Chondrocyte (in vitro differentiated cells): ENCODE measurements around the gene AFF3. TPM values are rescaled to one million over a fixed set of nuclear protein-coding genes. Genes with fewer than 3 reads are reported as not detected.
A peak's percentile ranks its signal among the peaks of the same experiment; 100 is the strongest.

Source experiments
- DNase-seq: peaks from one replicate; pipeline ENCODE4 v3.0.0; 2021; ENCODE audit warnings: mixed read lengths, low spot score
- H3K27ac Mint-ChIP-seq: one replicate; pipeline ENCODE4 v1.8.0; 2021; ENCODE audit warnings: mild to moderate bottlenecking, moderate library complexity, mixed read lengths; ENCODE audit not compliant: unreplicated experiment
- H3K27me3 Mint-ChIP-seq: 2 replicates; pipeline ENCODE4 v1.8.0; 2021; ENCODE audit warnings: low read depth, mixed read lengths
- H3K36me3 Mint-ChIP-seq: 2 replicates; pipeline ENCODE4 v1.8.0; 2021; ENCODE audit warnings: low read depth, mixed read lengths
- H3K4me1 Mint-ChIP-seq: 2 replicates; pipeline ENCODE4 v1.8.0; 2021; ENCODE audit warnings: low read depth, mild to moderate bottlenecking, mixed read lengths
- H3K4me3 Mint-ChIP-seq: one replicate; pipeline ENCODE4 v1.8.0; 2021; ENCODE audit warnings: mild to moderate bottlenecking, moderate library complexity, mixed read lengths; ENCODE audit not compliant: unreplicated experiment
- H3K9me3 Mint-ChIP-seq: 2 replicates; pipeline ENCODE4 v1.8.0; 2021; ENCODE audit warnings: low read depth, mixed read lengths
- CTCF ChIP-seq: fragments of 200-600 bp; sonication (generic); IDR thresholded peaks from 2 replicates; pipeline ENCODE4 v1.5.0; 2021; ENCODE audit warnings: antibody characterized with exemption, mild to moderate bottlenecking, moderate library complexity
- total RNA-seq: library from RNA; stranded (reverse); gene quantifications from 3 replicates; pipeline ENCODE4 v1.2.1, GENCODE V29; 2021

The AFF3 gene
- total RNA-seq, 1 donor from 2014 or later = 127 TPM

- no peaks in the 10 kb centered on the region for H3K9me3 Mint-ChIP-seq
- peaks cover 59% of the 10 kb centered on the region for H3K4me1 Mint-ChIP-seq
- DNase-seq = no peak
- H3K36me3 Mint-ChIP-seq = peaks cover 3% of the 10 kb centered on the region
- H3K4me3 Mint-ChIP-seq = no peak overlapping the region
- H3K27me3 Mint-ChIP-seq = no peaks in the 10 kb centered on the region
- TF ChIP-seq CTCF = peak; percentile 57
- H3K27ac Mint-ChIP-seq = no peak overlapping the region
Observed at GRCh38 chr2:100013892-100014677, 128.3 kb downstream of the AFF3 start.

GRCh38 chr2:100012561-100012960, 129.8 kb downstream of the AFF3 start:
- no peak for DNase-seq
- TF ChIP-seq CTCF = no peak
- Mint-ChIP-seq H3K4me3 (peak overlapping the region; percentile 59), H3K27me3 (no peaks in the 10 kb centered on the region), H3K4me1 (peaks cover 74% of the 10 kb centered on the region), H3K27ac (no peak overlapping the region), H3K36me3 (peaks cover 9% of the 10 kb centered on the region), H3K9me3 (no peaks in the 10 kb centered on the region)

- Mint-ChIP-seq H3K27ac (no peak overlapping the region), H3K9me3 (no peaks in the 10 kb centered on the region), H3K4me3 (peak overlapping the region; percentile 59), H3K36me3 (peaks cover 19% of the 10 kb centered on the region), H3K4me1 (peaks cover 81% of the 10 kb centered on the region), H3K27me3 (no peaks in the 10 kb centered on the region)
- no peak for TF ChIP-seq CTCF
- DNase-seq = no peak
Observed at GRCh38 chr2:100011272-100011731, 131.1 kb downstream of the AFF3 start.

- H3K27me3 Mint-ChIP-seq = no peaks in the 10 kb centered on the region
Observed at GRCh38 chr2:100010606-100011005, 131.8 kb downstream of the AFF3 start.

GRCh38 chr2:100009743-100010142, 132.6 kb downstream of the AFF3 start:
- peaks cover 86% of the 10 kb centered on the region for H3K4me1 Mint-ChIP-seq
- H3K36me3 Mint-ChIP-seq = peaks cover 26% of the 10 kb centered on the region
- no peaks in the 10 kb centered on the region for H3K9me3 Mint-ChIP-seq
- no peaks in the 10 kb centered on the region for H3K27me3 Mint-ChIP-seq
- no peak for DNase-seq
- no peak for TF ChIP-seq CTCF
- H3K4me3 Mint-ChIP-seq = no peak overlapping the region
- H3K27ac Mint-ChIP-seq = peak overlapping the region; percentile 87

More at GRCh38 chr2:100010606-100011005, 131.8 kb downstream of the AFF3 start:
- no peak overlapping the region for H3K4me3 Mint-ChIP-seq
- no peak for TF ChIP-seq CTCF
- no peak for DNase-seq
- no peaks in the 10 kb centered on the region for H3K9me3 Mint-ChIP-seq
- H3K4me1 Mint-ChIP-seq = peaks cover 82% of the 10 kb centered on the region
- H3K27ac Mint-ChIP-seq = no peak overlapping the region
- peaks cover 21% of the 10 kb centered on the region for H3K36me3 Mint-ChIP-seq
